OCI-LY1 (cell line): ENCODE measurements around the gene HMMR.

Experiments
- EZH2 ChIP-seq: fragments of 200-600 bp; sonication (generic), shearing (Covaris generic); IDR thresholded peaks from 2 replicates; pipeline ENCODE4 v1.8.0; 2017; ENCODE audit warnings: borderline replicate concordance, mixed run types, mild to moderate bottlenecking, antibody characterized with exemption, low read length, moderate library complexity, mixed read lengths
- TF ChIP-seq, protein P1 (sequence below): fragments of 200-600 bp; sonication (generic), shearing (Covaris generic); IDR thresholded peaks from 2 replicates; pipeline ENCODE4 v1.5.1; 2017; ENCODE audit warnings: mild to moderate bottlenecking, antibody characterized with exemption, low read length, moderate library complexity, mixed read lengths

DNA sequence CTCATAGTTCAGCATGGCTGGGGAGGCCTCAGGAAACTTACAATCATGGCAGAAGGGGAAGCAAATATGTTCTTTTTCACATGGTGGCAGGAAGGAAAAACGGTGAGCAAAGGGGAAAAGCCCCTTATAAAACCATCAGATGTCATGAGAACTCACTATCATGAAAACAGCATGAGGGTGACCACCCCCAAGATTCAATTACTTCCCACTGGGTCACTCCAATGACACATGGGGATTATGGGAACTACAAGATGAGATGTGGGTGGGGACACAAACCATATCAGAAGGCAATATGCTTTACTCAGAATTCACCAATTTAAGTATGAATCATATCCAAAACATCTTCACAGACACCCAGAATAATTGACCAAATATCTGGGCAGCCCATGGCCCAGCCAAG, 64.7 kb downstream of the HMMR start:
- TF ChIP-seq, protein P1, sequence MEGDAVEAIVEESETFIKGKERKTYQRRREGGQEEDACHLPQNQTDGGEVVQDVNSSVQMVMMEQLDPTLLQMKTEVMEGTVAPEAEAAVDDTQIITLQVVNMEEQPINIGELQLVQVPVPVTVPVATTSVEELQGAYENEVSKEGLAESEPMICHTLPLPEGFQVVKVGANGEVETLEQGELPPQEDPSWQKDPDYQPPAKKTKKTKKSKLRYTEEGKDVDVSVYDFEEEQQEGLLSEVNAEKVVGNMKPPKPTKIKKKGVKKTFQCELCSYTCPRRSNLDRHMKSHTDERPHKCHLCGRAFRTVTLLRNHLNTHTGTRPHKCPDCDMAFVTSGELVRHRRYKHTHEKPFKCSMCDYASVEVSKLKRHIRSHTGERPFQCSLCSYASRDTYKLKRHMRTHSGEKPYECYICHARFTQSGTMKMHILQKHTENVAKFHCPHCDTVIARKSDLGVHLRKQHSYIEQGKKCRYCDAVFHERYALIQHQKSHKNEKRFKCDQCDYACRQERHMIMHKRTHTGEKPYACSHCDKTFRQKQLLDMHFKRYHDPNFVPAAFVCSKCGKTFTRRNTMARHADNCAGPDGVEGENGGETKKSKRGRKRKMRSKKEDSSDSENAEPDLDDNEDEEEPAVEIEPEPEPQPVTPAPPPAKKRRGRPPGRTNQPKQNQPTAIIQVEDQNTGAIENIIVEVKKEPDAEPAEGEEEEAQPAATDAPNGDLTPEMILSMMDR, result no peak
- no peak for TF ChIP-seq EZH2
